ENCODE results near the gene IMP4. TPM values are rescaled to one million over a fixed set of nuclear protein-coding genes. Genes with fewer than 3 reads are reported as not detected.

Gene IMP4
- total RNA-seq, 1 experiment from 2014 or later: 101 TPM

DNA sequence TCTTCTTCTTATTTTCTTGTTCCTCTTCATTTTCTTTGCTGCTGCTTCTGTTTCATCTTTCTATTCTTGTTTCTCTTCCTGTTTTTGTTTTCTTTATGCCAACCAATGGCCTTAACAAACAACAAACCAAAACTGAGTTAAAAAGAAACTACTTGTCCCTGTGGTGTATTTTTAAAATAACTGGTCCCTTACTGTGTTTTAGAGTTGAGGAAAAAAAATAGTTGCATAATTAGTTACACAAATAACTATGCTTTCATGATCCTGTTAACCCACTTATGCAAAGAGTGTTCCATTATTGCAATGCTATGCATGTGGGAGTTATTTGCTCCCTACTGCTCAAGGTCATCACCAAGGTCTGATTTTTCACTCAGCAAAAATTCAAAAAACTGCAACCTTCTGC is 39.5 kb upstream of the IMP4 start:
- no peak overlapping the region for H3K27ac Mint-ChIP-seq

More for the DNA sequence above, 39.5 kb upstream of the IMP4 start:
- H3K79me2 ChIP-seq (ENCODE audit: insufficient read depth, low read length): no peaks in the 10 kb centered on the region
- DNase-seq: no peak
- no peak overlapping the region for H3K4ac ChIP-seq (ENCODE audit: low read depth, low read length)
- H3K79me1 ChIP-seq (ENCODE audit: insufficient read depth, low read depth, low read length, poor library complexity, severe bottlenecking): no peaks in the 10 kb centered on the region
- H2BK120ac ChIP-seq (ENCODE audit: low read depth, low read length, poor library complexity, severe bottlenecking): no peak overlapping the region
- peaks cover 9% of the 10 kb centered on the region for H3K27me3 Mint-ChIP-seq (ENCODE audit: low read depth)
- no peak overlapping the region for H3K4me3 Mint-ChIP-seq
- H4K91ac ChIP-seq (ENCODE audit: insufficient read length, low read depth, low read length): no peak overlapping the region
- no peaks in the 10 kb centered on the region for H3K4me1 Mint-ChIP-seq
- H3K56ac ChIP-seq (ENCODE audit: insufficient read length, low read depth, low read length): no peak overlapping the region
- no peaks in the 10 kb centered on the region for H3K9me3 Mint-ChIP-seq
- H2BK5ac ChIP-seq (ENCODE audit: insufficient read length, low read length): no peak overlapping the region
- H2AK5ac ChIP-seq (ENCODE audit: insufficient read length, low read length): no peak overlapping the region
- no peaks in the 10 kb centered on the region for H3K36me3 Mint-ChIP-seq (ENCODE audit: insufficient read depth in 1 of 3, low read depth in 3 of 3)
- H2BK15ac ChIP-seq (ENCODE audit: low read depth, low read length): no peak overlapping the region
- H3K23me2 ChIP-seq (ENCODE audit: insufficient read length, low read depth, low read length, poor library complexity, severe bottlenecking): no peaks in the 10 kb centered on the region
- no peaks in the 10 kb centered on the region for H4K20me1 ChIP-seq (ENCODE audit: control insufficient read depth, insufficient read depth, insufficient read length)
- no peak overlapping the region for H3T11ph ChIP-seq (ENCODE audit: low read length)
- H3K9ac ChIP-seq (ENCODE audit: extremely low read depth, insufficient read length, low read length): no peak overlapping the region
- no peak overlapping the region for H4K8ac ChIP-seq (replicated peaks; ENCODE audit: insufficient read length, low read depth, low read length)
- H3K27ac ChIP-seq (ENCODE audit: insufficient read length, low read depth, low read length): no peak overlapping the region
- no peak overlapping the region for H4K5ac ChIP-seq (ENCODE audit: insufficient read length, low read depth, low read length)
- no peak overlapping the region for H2BK20ac ChIP-seq (ENCODE audit: low read depth, low read length, poor library complexity, severe bottlenecking)
- no peak overlapping the region for H3K23ac ChIP-seq (ENCODE audit: insufficient read length, low read depth, low read length)
- no peak overlapping the region for H3K14ac ChIP-seq (ENCODE audit: insufficient read depth, low read length)
- H3K4me1 ChIP-seq (ENCODE audit: insufficient read depth, low read length): no peaks in the 10 kb centered on the region
- no peak overlapping the region for H2BK12ac ChIP-seq (ENCODE audit: insufficient read length, low read depth, low read length)
- no peaks in the 10 kb centered on the region for H3K27me3 ChIP-seq (ENCODE audit: insufficient read depth, low read length)
- no peaks in the 10 kb centered on the region for H3K9me3 ChIP-seq (ENCODE audit: control insufficient read depth, low read depth, low read length)
- H2AFZ ChIP-seq (ENCODE audit: low read length): no peak overlapping the region
- H3K18ac ChIP-seq (ENCODE audit: insufficient read length, low read depth, low read length): no peak overlapping the region
- TF ChIP-seq, protein P1, sequence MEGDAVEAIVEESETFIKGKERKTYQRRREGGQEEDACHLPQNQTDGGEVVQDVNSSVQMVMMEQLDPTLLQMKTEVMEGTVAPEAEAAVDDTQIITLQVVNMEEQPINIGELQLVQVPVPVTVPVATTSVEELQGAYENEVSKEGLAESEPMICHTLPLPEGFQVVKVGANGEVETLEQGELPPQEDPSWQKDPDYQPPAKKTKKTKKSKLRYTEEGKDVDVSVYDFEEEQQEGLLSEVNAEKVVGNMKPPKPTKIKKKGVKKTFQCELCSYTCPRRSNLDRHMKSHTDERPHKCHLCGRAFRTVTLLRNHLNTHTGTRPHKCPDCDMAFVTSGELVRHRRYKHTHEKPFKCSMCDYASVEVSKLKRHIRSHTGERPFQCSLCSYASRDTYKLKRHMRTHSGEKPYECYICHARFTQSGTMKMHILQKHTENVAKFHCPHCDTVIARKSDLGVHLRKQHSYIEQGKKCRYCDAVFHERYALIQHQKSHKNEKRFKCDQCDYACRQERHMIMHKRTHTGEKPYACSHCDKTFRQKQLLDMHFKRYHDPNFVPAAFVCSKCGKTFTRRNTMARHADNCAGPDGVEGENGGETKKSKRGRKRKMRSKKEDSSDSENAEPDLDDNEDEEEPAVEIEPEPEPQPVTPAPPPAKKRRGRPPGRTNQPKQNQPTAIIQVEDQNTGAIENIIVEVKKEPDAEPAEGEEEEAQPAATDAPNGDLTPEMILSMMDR (conservative IDR thresholded peaks at IDR 0.05): no peak
- no peak overlapping the region for H3K4me2 ChIP-seq (ENCODE audit: insufficient read depth, insufficient read length, low read length)

Data from H9 (cell line).